Measurements from ENCODE around the gene IFRD2.
"Not testable (repeated sequence)": the region's sequence is repeated elsewhere in the genome, so short reads cannot be mapped to it uniquely, and the experiment has no call there.

The IFRD2 gene

DNA sequence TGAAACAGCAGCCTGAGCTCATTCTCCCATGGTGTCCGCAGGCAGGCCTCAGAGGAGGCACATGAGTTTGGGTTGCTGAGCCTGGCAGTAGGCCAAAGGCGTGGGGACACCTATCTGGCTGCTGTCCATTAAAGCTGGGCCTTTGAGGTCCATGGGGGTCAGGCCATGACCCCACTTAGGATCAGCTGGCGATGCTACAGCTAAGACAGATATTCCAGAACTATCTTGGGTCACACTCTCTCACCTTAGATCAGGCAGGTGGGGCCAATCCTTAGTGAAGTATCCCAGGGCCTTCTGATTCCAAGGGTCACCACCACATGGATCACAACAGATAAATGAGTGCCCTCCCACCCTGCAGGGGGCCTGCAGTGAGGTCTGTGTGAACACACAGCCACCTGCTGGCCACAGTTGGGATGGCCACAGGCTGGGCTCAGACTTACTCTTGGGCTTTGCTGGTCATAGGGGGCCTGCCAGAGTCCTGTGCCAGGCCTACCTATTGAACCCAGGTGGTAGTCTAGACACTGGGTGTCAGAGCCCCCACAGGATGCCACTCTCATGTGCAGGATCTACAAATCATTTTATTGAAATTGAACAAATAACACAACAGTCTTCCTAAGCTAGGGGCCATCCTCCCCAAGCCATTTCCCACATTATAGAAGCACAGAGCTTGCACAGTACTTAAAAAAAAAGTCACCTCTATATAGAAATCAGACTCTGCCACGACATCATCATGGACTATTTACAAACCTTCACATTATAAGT, 32.3 kb upstream of the IFRD2 start:
- peak; percentile 84 for DNase-seq

- no peak for DNase-seq
These were observed 31.5 kb upstream of the IFRD2 start for GRCh38 chr3:50323614-50324199.

GRCh38 chr3:50323092-50323600, 30.9 kb upstream of the IFRD2 start:
- DNase-seq = no peak

GRCh38 chr3:50322386-50323091, 30.3 kb upstream of the IFRD2 start, which contains the start of gene HYAL2:
Gene HYAL2, minus strand, starts transcription at chr3:50322745. Its CDS starts 2,256 bp downstream, at chr3:50320489.
- no peak for DNase-seq

DNA sequence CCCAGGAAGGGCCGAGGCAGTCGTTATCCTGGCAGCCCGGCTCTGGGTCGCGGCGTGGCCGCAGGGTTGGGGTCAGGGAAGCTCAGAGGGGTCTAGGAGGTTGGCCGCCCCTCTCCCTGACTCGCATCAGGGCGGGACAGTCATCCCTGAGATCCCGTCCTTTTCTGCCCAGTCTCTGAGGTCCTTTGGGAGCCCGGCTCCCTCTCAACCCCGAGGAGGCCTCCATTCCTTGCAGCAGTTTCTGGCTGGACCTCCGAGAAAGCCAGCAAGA, 29.8 kb upstream of the IFRD2 start:
- DNase-seq = no peak

- peak; percentile 94 for DNase-seq
These were observed 29.3 kb upstream of the IFRD2 start for GRCh38 chr3:50321336-50322114.

GRCh38 chr3:50320853-50321335, 28.7 kb upstream of the IFRD2 start:
- DNase-seq = peak; percentile 75

DNA sequence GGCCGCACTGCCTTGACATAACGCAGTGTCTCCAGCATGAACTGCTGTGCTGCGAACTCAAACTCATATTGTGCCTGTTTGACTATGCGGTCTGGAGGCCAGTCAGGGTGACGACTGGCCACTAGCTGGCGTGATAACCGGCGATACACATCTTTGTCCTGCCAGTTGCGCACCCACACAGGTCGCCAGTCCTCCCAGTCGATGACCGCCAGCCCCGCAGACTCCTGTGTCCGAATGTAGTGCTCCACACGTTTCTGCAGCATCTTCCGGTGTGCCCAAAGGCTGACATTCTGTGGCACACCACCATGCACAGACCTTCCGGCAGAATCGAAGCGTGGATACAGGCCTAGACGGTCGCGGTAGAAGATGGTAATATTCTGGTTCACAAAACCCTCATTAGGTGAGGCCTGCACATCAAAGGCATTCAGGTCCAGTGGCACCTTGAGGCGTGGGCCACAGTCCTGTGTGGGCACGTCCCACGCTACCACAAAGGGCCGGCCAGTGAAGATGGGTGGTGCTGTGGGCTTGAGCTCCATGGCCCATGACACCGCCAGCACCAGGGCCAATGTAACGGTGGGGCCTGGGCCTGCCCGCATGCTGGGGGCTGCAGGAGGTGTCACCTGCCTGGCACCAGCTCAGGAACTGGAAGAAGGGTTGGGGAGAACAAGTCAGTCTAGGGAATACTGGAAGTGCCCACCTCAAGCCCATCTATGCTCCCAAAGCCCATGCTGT, 27.8 kb upstream of the IFRD2 start:
- no peak for DNase-seq

DNA sequence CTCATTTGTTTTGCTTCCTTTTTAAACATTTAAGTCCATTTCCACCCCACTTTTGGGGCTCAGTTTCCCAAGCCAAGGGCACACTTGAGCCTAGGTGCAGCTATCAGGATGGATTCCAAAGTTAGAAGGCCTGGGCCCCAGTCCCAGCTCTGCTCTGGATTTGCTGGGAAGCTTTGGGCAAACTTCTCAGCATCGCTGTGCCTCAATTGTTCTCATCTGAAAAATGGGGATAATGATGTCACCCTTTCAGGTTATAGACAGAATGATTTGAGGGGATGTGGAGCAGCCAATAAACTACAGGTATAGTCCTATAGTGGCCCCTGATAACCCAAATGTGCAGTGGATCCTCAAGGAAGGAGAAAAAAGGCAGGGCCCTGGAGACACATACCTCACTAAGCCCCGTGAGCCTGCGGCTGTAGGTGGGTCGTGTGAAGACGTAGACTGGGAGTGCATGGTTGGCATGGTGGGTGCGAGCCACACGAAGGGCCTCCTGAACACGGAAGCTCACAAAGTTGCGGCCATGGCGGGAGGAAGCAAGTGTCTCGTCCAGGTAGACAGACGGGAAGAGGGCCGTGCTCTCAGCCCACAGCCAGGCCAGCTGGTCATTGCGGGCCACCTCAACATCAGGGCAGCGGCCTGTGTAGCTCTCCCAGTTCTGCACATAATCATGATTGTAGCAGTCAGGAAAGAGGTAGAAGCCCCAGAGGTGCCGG, 27.1 kb upstream of the IFRD2 start:
- no peak for DNase-seq

DNA sequence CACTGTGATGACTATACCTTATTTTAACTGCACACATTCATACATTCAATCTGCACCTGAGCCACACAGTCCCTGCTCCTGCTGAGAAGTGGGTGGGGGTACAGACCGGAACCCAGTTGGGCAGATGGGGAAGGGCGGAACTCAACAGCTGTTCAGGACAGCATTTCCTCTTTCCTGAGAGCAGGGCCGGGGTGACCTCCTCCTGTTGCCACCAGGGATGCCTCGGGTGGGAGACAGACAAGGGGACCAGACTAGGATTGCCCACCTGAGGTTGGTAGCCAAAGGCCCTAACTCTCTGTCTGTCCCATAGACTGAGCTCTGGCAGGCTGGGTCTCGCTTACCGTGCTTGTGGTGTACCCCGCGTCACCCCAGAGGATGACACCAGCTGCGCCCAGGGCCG, 26.4 kb upstream of the IFRD2 start:
- no peak for DNase-seq

- no peak for DNase-seq
These were observed 25.9 kb upstream of the IFRD2 start for GRCh38 chr3:50318163-50318562.

DNA sequence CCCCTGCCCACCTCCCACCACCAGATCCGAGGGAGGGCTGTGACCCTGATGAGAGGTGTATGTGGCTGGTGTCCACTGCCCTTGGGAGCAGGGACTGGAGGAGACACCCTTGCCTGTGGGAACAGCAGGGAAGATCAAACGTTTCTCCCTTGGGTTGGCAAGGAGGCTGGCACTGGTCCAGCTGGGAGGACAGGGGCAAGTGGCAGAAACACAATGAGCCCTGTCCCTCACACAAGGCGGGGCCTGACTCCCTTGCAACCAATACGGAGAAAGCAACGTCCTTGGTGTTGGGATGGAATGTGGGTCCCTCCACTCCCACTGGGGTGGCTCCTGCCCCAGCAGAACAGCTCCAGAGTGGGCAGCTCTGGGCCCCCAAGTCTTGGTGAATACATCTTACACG, 25.1 kb upstream of the IFRD2 start:
- no peak for DNase-seq

- DNase-seq = no peak
These were observed 24.5 kb upstream of the IFRD2 start for GRCh38 chr3:50316657-50317242.

- no peak for DNase-seq
These were observed 22.6 kb upstream of the IFRD2 start for GRCh38 chr3:50314816-50315215.

- DNase-seq = no peak
These were observed 22.1 kb upstream of the IFRD2 start for GRCh38 chr3:50314342-50314741.

DNA sequence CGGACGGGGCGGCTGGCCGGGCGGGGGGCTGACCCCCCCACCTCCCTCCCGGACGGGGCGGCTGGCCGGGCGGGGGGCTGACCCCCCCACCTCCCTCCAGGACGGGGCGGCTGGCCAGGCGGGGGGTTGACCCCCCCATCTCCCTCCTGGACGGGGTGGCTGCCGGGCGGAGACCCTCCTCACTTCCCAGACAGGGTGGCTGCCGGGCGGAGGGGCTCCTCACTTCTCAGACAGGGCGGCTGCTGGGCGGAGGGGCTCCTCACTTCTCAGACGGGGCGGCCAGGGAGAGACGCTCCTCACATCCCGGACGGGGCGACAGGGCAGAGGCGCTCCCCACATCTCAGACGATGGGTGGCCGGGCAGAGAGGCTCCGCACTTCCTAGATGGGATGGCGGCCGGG, 19.8 kb upstream of the IFRD2 start:
- DNase-seq = not testable (repeated sequence)

- DNase-seq = no peak
These were observed 12.4 kb upstream of the IFRD2 start for GRCh38 chr3:50304601-50305000.

DNA sequence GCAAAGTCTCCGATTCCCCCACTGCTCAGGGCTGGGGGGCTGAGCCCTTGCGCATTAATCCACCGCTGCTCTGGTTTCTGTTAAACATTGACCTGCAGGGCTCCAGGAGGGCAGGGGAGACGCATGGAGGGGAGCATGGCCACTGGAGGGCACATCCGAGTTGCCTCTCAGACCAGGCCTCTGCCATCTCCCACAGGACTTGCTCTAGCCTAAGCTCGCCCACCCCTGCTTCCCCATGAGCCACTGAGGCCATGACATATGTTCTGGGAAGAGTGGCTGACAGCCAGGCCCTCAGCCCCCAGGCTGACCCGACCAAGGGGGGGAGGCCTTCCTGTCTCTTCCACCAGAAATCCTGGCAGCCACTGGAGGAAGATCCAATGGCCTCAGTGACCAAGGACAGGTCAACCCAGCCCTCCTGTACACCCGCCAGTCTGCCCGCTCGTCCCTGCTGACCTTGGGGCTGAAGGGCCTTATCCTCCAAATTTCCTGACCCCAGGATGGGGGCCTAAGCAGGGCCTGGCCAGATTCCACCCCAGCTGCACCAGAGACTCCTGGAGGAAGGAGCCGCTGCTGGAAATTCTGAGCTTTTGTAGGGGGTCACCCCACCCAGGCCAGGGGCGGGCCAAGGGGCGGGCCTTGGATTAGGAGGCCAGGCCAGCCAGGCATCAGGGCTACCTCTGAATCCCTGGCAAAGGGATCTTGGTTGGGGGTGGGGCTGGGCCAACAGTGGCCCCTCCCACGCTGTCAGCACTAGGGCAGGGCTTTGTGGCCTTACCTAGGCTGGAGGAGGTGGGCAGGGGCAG, 11.0 kb upstream of the IFRD2 start, which contains the start of gene HYAL1:
Gene HYAL1, minus strand, starts transcription at position 562 of the 803 bp plus-strand sequence. CDS start 618 bp downstream, outside the sequence.
- DNase-seq = peak; percentile 55

DNA sequence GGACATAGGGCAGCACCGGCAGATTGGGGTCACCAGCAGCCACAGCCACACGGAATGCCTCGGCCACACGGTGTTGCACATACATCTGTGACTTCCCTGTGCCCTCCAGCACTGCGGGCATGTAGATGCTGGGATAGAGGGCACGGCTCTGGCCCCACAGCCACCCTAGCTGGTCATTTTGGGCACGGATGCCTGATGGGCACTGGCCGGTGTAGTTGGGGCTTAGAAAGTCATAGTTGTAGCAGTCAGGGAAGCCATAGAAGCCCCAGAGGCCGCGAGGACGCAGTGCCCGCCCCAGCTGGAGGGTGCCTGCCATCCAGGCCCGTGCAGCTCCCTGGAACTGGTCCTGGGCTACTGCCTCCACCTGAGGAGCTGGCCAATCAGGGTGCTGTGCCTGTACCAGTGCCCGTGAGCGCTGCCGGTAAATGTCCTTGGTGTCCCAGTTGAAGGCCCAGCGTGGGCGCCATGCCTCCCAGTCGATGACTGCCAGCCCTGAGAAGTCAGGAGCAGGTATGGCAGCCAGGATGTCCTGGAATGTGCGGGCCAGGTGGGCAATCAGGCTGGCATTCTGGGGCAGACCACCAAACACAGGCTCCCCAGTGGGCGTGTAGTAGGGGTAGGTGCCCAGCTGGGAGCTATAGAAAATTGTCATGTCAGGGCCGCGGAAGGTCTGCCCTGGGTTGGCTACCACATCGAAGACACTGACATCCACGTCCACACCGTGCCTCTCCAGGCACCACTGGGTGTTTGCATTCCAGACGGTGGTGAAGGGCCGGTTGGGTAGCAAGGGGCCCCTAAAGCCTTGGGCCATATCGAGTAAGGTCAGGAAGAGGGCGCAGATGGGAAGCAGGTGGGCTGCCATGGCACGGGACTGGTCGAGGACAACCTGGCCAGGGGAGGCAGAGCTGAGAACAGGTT, 10.1 kb upstream of the IFRD2 start:
- DNase-seq = no peak
